Embryonic facial prominence (tissue), 1 donor: ENCODE measurements around the gene TBC1D2B.
A peak's percentile ranks its signal among the peaks of the same experiment; 100 is the strongest.
"Not testable (repeated sequence)": the region's sequence is repeated elsewhere in the genome, so short reads cannot be mapped to it uniquely, and the experiment has no call there.

Experiments used
- DNase-seq: peaks from one replicate; pipeline ENCODE4 v3.0.0-alpha.2; 2016; ENCODE audit errors: extremely low spot score

TBC1D2B gene

GRCh38 chr15:78002996-78003395, 74.5 kb downstream of the TBC1D2B start:
- DNase-seq, result no peak

- DNase-seq, result no peak
These were observed 75.9 kb downstream of the TBC1D2B start for GRCh38 chr15:78001656-78002055.

GRCh38 chr15:78000927-78001249, 76.6 kb downstream of the TBC1D2B start:
- DNase-seq, result no peak

GRCh38 chr15:78000091-78000926, 77.2 kb downstream of the TBC1D2B start:
- peak; percentile 10 for DNase-seq

- no peak for DNase-seq
These were observed 78.0 kb downstream of the TBC1D2B start for GRCh38 chr15:77999486-77999885.

GRCh38 chr15:77998592-77998991, 78.9 kb downstream of the TBC1D2B start:
- DNase-seq, result no peak

- DNase-seq, result not testable (repeated sequence)
These were observed 79.6 kb downstream of the TBC1D2B start for GRCh38 chr15:77997761-77998554.

GRCh38 chr15:77997221-77997620, 80.3 kb downstream of the TBC1D2B start:
- DNase-seq, result not testable (repeated sequence)

- not testable (repeated sequence) for DNase-seq
These were observed 80.8 kb downstream of the TBC1D2B start for GRCh38 chr15:77996713-77997171.

- DNase-seq, result not testable (repeated sequence)
These were observed 81.3 kb downstream of the TBC1D2B start for GRCh38 chr15:77996226-77996625.

- DNase-seq, result not testable (repeated sequence)
These were observed 82.0 kb downstream of the TBC1D2B start for GRCh38 chr15:77995537-77995918.

GRCh38 chr15:77994893-77995536, 82.5 kb downstream of the TBC1D2B start:
- DNase-seq, result not testable (repeated sequence)

GRCh38 chr15:77993970-77994693, 83.4 kb downstream of the TBC1D2B start:
- DNase-seq, result not testable (repeated sequence)

GRCh38 chr15:77993374-77993911, 84.1 kb downstream of the TBC1D2B start:
- no peak for DNase-seq

- DNase-seq, result no peak
These were observed 84.9 kb downstream of the TBC1D2B start for GRCh38 chr15:77992356-77993222.

GRCh38 chr15:77991658-77992201, 85.8 kb downstream of the TBC1D2B start:
- DNase-seq, result not testable (repeated sequence)

- DNase-seq, result no peak
These were observed 86.5 kb downstream of the TBC1D2B start for GRCh38 chr15:77991029-77991406.

- DNase-seq, result no peak
These were observed 88.0 kb downstream of the TBC1D2B start for GRCh38 chr15:77989296-77990143.
